HEK293 (cell line): ENCODE data around the gene TOMM34.

Experiments
- CTCF ChIP-seq: fragments of 450-650 bp; formaldehyde crosslinking; IDR thresholded peaks from 2 replicates; pipeline ENCODE4 v1.5.1; 2016; ENCODE audit warnings: missing biosample characterization, missing genetic modification characterization
- GFI1B ChIP-seq: fragments of 450-650 bp; formaldehyde crosslinking; IDR thresholded peaks from 2 replicates; pipeline ENCODE4 v1.5.1; 2016; ENCODE audit warnings: missing biosample characterization, missing genetic modification characterization
- ZBTB11 ChIP-seq: fragments of 450-650 bp; formaldehyde crosslinking; conservative IDR thresholded peaks from 2 replicates; pipeline ENCODE4 v1.5.1; 2016; ENCODE audit warnings: low read depth, missing biosample characterization, missing genetic modification characterization
- ZNF335 ChIP-seq: fragments of 450-650 bp; formaldehyde crosslinking; conservative IDR thresholded peaks from 2 replicates; pipeline ENCODE4 v1.5.1; 2016; ENCODE audit warnings: missing biosample characterization, missing genetic modification characterization
- ZNF488 ChIP-seq: fragments of 450-650 bp; formaldehyde crosslinking; IDR thresholded peaks from 2 replicates; pipeline ENCODE4 v1.5.1; 2016; ENCODE audit warnings: missing biosample characterization, missing genetic modification characterization

GRCh38 chr20:44969300-44969894, 9.2 kb upstream of the TOMM34 start:
- no peak for TF ChIP-seq CTCF
- no peak for TF ChIP-seq GFI1B (tag by site-specific recombination)
- no peak for TF ChIP-seq ZNF335 (tag by site-specific recombination)
- TF ChIP-seq ZBTB11 (tag by site-specific recombination), result no peak
- TF ChIP-seq ZNF488 (tag by site-specific recombination), result no peak
